OCI-LY7 (cell line): ENCODE data around the gene RSU1.

Experiments used
- CTCF ChIP-seq: fragments of 200-600 bp; sonication (generic); conservative IDR thresholded peaks from 2 replicates; pipeline ENCODE4 v1.5.1; 2014; ENCODE audit warnings: mild to moderate bottlenecking, antibody characterized with exemption, low read length, moderate library complexity, mixed read lengths
- EZH2phosphoT487 ChIP-seq: fragments of 200-600 bp; sonication (generic); IDR thresholded peaks from 2 replicates; pipeline ENCODE4 v1.6.1; 2018; ENCODE audit warnings: low read depth, borderline replicate concordance, mild to moderate bottlenecking, mixed run types, antibody characterized with exemption, low read length, moderate library complexity, mixed read lengths

- TF ChIP-seq CTCF (no peak), EZH2phosphoT487 (no peak)
These were observed 135.7 kb downstream of the RSU1 start for GRCh38 chr10:16681521-16681920.
